ENCODE data around the gene NUP98.
"Not testable (repeated sequence)": the region's sequence is repeated elsewhere in the genome, so short reads cannot be mapped to it uniquely, and the experiment has no call there.

The NUP98 gene

DNA sequence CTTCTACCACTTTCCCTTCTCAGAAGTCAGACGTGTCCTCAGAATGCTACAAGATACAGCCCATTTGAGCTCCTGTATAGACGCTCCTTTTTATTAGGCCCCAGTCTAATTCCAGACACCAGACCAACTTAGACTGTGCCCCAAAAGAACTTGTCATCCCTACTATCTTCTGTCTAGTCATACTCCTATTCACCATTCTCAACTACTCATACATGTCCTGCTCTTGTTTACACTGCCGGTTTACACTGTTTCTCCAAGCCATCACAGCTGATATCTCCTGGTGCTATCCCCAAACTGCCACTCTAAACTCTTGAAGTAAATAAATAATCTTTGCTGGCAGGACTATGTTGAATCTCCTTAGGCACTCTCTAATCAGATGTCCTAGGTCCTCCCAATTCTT, 144.8 kb downstream of the NUP98 start:
- H3K27me3 ChIP-seq (ENCODE audit: insufficient read depth, low read length); H3K4me3 ChIP-seq (ENCODE audit: low read length); H3K27ac ChIP-seq (ENCODE audit: low read depth, low read length); H3K36me3 ChIP-seq (ENCODE audit: insufficient read depth, low read length); H3K9ac ChIP-seq (ENCODE audit: low read depth, low read length); H3K9me3 ChIP-seq (ENCODE audit: insufficient read depth, low read depth, low read length); H3K4me1 ChIP-seq (ENCODE audit: insufficient read depth, low read length): not testable (repeated sequence)
- 97% methylated on average over 2 of the region's 3 CpGs for WGBS

DNA sequence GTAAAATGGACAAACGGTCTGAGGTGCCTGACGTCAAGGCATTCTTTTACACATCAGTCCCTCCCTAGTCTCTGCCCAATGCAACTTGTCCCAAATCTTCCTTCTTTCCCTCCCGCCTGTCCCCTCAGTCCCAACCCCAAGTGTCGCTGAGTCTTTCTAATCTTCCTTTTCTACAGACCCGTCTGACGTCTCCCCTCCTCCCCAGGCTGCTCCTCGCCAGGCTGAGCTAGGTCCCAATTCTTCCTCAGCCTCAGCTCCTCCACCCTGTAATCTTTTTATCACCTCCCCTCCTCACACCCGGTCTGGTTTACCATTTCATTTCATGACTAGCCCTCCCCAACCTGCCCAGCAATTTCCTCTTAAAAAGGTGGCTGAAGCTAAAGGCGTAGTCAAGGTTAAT, 148.0 kb downstream of the NUP98 start:
- not testable (repeated sequence) for H3K9me3 ChIP-seq (ENCODE audit: insufficient read depth, low read depth, low read length)
- 59% methylated on average over 9 of the region's 9 CpGs for WGBS

DNA sequence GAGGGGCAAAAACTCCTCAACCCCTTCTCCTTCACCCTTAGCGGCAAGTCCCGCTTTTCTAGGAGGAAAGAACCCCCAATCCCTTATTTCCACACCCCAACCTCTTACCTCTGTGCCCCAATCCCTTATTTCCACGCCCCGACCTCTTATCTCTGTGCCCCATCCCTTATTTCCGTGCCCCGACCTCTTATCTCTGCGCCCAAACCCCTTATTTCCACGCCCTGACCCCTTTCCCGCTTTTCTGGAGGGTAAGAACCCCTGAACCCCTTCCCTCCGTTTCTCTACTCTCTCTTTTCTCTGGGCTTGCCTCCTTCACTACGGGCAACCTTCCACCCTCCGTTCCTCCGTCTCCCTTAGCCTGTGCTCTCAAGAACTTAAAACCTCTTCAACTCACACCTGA, 148.5 kb downstream of the NUP98 start:
- H3K9ac ChIP-seq (ENCODE audit: low read depth, low read length); H3K4me3 ChIP-seq (ENCODE audit: low read length); H3K9me3 ChIP-seq (ENCODE audit: insufficient read depth, low read depth, low read length); H3K36me3 ChIP-seq (ENCODE audit: insufficient read depth, low read length); H3K4me1 ChIP-seq (ENCODE audit: insufficient read depth, low read length); H3K27ac ChIP-seq (ENCODE audit: low read depth, low read length); H3K27me3 ChIP-seq (ENCODE audit: insufficient read depth, low read length): not testable (repeated sequence)
- 79% methylated on average over 13 of the region's 13 CpGs for WGBS

More for the DNA sequence above, 148.0 kb downstream of the NUP98 start:
- not testable (repeated sequence) for H3K36me3 ChIP-seq (ENCODE audit: insufficient read depth, low read length); H3K27me3 ChIP-seq (ENCODE audit: insufficient read depth, low read length); H3K9ac ChIP-seq (ENCODE audit: low read depth, low read length); H3K4me3 ChIP-seq (ENCODE audit: low read length); H3K4me1 ChIP-seq (ENCODE audit: insufficient read depth, low read length); H3K27ac ChIP-seq (ENCODE audit: low read depth, low read length)

DNA sequence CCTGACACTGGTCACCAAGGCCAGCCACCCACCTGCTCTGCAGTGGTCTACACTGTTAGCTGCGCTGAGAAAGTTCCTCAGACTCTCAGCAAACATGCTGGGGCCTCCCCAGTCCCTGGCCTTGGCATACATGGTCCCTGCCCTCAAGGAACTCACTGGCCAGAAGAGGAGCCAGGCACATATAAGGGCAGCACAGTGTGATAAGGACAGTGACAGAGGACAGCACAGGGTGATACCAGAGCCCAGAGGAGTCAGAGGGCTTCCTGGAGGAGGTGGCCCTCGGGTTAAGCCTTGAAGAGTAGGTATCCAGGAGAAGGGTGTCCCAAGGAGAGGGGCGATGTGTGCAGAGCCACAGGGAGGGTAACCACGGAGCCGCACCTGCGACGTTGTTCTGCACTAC, 151.8 kb downstream of the NUP98 start:
- 90% methylated on average over 7 of the region's 7 CpGs for WGBS
- Histone ChIP-seq H3K4me3 (ENCODE audit: low read length) (no peak overlapping the region), H3K27me3 (ENCODE audit: insufficient read depth, low read length) (peaks cover 5% of the 10 kb centered on the region; the same call in 1 of the 2 replicates), H3K9me3 (ENCODE audit: insufficient read depth, low read depth, low read length) (peaks cover 7% of the 10 kb centered on the region; the same call in 1 of the 2 replicates), H3K27ac (ENCODE audit: low read depth, low read length) (no peak overlapping the region), H3K9ac (ENCODE audit: low read depth, low read length) (no peak overlapping the region), H3K4me1 (ENCODE audit: insufficient read depth, low read length) (peaks cover 10% of the 10 kb centered on the region; the same call in 1 of the 2 replicates), H3K36me3 (ENCODE audit: insufficient read depth, low read length) (no peaks in the 10 kb centered on the region)

DNA sequence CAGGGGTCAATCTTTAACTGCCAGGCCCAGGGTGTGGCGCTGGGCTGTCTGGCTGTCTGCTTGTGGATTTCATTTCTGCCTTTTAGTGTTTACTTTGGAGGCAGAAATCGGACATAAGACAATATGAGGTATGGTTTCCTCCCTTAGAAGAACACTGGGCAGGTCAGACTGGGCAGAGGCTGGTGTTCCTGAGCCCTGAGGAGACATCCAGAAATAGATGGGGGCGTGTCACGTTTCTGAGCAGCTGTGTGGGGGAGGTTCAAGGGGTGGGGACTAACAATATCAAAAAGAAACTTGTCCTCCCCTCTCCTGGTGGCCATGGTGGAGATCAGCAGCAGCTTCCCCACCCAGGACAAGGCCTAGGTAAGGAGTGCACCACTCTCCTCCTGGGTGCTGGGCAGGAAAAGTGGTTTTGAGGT, 152.5 kb downstream of the NUP98 start, which contains the start of gene ART1:
ART1 (plus strand) TSS at position 312 of the 419 bp plus-strand sequence. CDS start 14,086 bp downstream, outside the sequence.
- WGBS = 95% methylated on average over 4 of the region's 4 CpGs
- Histone ChIP-seq H3K4me3 (ENCODE audit: low read length) (no peak within 1 kb of the TSS), H3K9me3 (ENCODE audit: insufficient read depth, low read depth, low read length) (peaks cover 7% of the 10 kb centered on the region; the same call in 1 of the 2 replicates), H3K27me3 (ENCODE audit: insufficient read depth, low read length) (peaks cover 5% of the 10 kb centered on the region; the same call in 1 of the 2 replicates), H3K9ac (ENCODE audit: low read depth, low read length) (no peak within 1 kb of the TSS), H3K36me3 (ENCODE audit: insufficient read depth, low read length) (no peaks in the 10 kb centered on the region), H3K27ac (ENCODE audit: low read depth, low read length) (no peak within 1 kb of the TSS), H3K4me1 (ENCODE audit: insufficient read depth, low read length) (peaks cover 10% of the 10 kb centered on the region; the same call in 1 of the 2 replicates)

DNA sequence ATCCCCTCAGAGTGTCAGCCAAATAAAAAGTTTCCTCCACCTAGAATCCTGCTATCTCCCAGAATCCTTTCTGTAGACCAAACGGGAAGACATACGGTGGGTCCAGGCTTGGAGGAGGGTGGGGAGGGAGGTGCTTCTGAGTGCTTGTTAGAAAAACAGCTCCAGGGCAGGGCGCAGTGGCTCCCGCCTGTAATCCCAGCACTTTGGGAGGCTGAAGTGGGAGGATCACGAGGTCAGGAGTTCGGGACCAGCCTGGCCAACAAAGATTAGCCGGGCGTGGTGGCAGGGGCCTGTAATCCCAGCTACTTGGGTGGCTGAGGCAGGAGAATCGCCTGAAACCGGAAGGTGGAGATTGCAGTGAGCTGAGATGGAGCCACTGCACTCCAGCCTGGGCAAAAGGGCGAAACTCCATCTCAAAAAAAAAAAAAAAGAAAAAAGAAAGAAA, 154.2 kb downstream of the NUP98 start:
- H3K4me1 ChIP-seq (ENCODE audit: insufficient read depth, low read length) = peaks cover 10% of the 10 kb centered on the region; the same call in 1 of the 2 replicates
- H3K27me3 ChIP-seq (ENCODE audit: insufficient read depth, low read length); H3K9me3 ChIP-seq (ENCODE audit: insufficient read depth, low read depth, low read length); H3K36me3 ChIP-seq (ENCODE audit: insufficient read depth, low read length): not testable (repeated sequence)
- H3K4me3 ChIP-seq (ENCODE audit: low read length) = peak overlapping the region; percentile 64
- peak overlapping the region; percentile 95; the same call in 1 of the 2 replicates for H3K27ac ChIP-seq (ENCODE audit: low read depth, low read length)
- WGBS = 43% methylated on average over 10 of the region's 11 CpGs
- peak overlapping the region; percentile 81; the same call in 1 of the 2 replicates for H3K9ac ChIP-seq (ENCODE audit: low read depth, low read length)

DNA sequence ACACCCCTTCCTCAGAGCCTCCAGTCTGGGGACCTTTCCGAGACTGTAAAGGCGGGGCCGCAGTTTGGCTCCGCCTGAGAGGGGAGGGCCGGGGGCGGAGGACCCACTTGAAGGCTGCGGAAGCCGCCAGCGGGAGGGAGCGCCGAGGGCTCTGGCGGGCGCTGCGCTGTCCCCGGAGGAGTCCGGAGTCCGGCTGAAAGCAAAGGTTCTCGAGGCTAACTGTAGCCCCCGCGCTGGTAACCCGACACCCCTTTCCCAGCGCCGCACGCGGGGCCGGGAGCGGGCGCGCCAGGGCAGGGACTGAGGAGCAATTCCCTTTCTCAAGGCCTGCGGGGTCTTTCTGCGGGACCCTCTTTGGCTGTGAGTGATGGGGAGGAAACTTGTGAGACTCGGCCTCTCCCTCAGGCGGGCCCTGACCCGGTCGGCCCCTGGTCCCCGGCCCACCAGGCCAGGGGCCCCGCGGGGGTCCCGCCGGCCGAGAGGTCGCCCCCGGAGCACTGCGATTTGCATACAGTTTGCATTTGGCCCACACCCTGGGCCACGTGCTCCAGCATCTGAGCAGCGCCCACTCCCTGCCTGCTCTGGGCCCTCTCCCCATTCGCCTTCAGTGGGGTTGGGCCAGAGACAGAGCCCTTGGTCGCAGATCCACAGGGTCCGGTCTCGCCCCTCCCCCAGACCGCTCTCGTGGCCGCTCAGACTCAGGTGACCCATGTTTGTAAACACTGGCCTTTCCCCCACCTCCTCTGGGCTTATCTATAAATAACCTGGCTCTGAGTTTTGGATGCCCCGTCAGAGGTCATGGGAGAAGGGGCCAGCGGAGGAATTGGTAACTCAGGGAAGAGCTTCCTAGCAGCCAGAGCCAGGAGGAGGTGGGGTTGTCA, 155.0 kb downstream of the NUP98 start:
- peaks cover 5% of the 10 kb centered on the region; the same call in 1 of the 2 replicates for H3K27me3 ChIP-seq (ENCODE audit: insufficient read depth, low read length)
- H3K4me3 ChIP-seq (ENCODE audit: low read length) = peak overlapping the region; percentile 64
- peak overlapping the region; percentile 95 for H3K27ac ChIP-seq (ENCODE audit: low read depth, low read length)
- H3K9ac ChIP-seq (ENCODE audit: low read depth, low read length) = peak overlapping the region; percentile 81
- WGBS = under 1% methylated on average over 55 of the region's 55 CpGs
- H3K36me3 ChIP-seq (ENCODE audit: insufficient read depth, low read length) = no peaks in the 10 kb centered on the region
- H3K4me1 ChIP-seq (ENCODE audit: insufficient read depth, low read length) = peaks cover 10% of the 10 kb centered on the region; the same call in 1 of the 2 replicates
- H3K9me3 ChIP-seq (ENCODE audit: insufficient read depth, low read depth, low read length) = peaks cover 7% of the 10 kb centered on the region; the same call in 1 of the 2 replicates

DNA sequence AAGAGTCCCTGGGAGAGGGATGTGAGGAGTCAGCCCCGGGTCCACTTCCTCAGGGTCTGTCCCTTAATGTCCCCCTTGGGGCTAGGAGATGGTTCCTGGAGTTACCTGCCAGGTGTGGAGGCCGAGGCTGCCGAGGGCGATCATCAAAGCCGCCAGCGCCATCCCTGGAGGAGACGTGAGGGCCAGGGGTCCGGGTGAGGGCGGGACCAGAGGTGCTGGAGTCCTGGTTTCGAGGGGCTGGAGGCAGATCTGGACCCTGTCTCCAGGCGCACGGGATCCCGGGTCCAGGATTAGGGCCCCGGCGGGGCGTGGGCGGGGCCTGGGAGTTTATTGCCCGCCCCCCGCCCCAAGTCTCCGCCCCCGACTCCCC, 155.7 kb downstream of the NUP98 start, which contains the start of gene ART5:
ART5 (minus strand) TSS at position 292 of the 370 bp plus-strand sequence; CDS start at position 162, 130 bp downstream.
- Histone ChIP-seq H3K4me3 (ENCODE audit: low read length) (peak within 1 kb of the TSS; percentile 64), H3K9me3 (ENCODE audit: insufficient read depth, low read depth, low read length) (peaks cover 7% of the 10 kb centered on the region; the same call in 1 of the 2 replicates), H3K4me1 (ENCODE audit: insufficient read depth, low read length) (peaks cover 10% of the 10 kb centered on the region; the same call in 1 of the 2 replicates), H3K36me3 (ENCODE audit: insufficient read depth, low read length) (no peaks in the 10 kb centered on the region), H3K27ac (ENCODE audit: low read depth, low read length) (peak within 1 kb of the TSS; percentile 95), H3K9ac (ENCODE audit: low read depth, low read length) (peak within 1 kb of the TSS; percentile 81), H3K27me3 (ENCODE audit: insufficient read depth, low read length) (peaks cover 5% of the 10 kb centered on the region; the same call in 1 of the 2 replicates)
- 6% methylated on average over 19 of the region's 21 CpGs for WGBS

DNA sequence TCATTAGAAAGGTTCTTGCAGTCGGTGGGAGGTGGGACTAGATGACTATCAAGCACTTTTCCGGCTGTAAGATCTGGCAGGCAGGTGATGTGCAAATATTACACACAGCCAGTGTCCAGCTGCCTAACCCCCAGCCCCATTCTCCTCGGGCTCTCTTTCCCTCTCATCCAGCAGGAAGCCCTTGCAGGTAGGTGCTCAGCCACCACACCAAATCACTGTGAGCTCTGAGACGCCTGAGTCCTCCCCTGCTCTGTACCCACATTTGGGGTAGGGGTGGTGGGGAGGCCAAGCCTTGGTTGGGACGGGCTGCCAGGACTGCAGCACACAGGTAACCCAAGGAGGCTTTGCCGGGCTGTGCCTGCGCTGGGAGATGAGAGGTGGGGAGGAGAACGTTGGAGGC, 156.2 kb downstream of the NUP98 start:
- peaks cover 10% of the 10 kb centered on the region; the same call in 1 of the 2 replicates for H3K4me1 ChIP-seq (ENCODE audit: insufficient read depth, low read length)
- 63% methylated on average over 8 of the region's 8 CpGs for WGBS
- peaks cover 7% of the 10 kb centered on the region; the same call in 1 of the 2 replicates for H3K9me3 ChIP-seq (ENCODE audit: insufficient read depth, low read depth, low read length)
- no peak overlapping the region; the same call in 1 of the 2 replicates for H3K9ac ChIP-seq (ENCODE audit: low read depth, low read length)
- peaks cover 5% of the 10 kb centered on the region; the same call in 1 of the 2 replicates for H3K27me3 ChIP-seq (ENCODE audit: insufficient read depth, low read length)
- H3K4me3 ChIP-seq (ENCODE audit: low read length) = peak overlapping the region; percentile 59
- H3K27ac ChIP-seq (ENCODE audit: low read depth, low read length) = no peak overlapping the region
- no peaks in the 10 kb centered on the region for H3K36me3 ChIP-seq (ENCODE audit: insufficient read depth, low read length)

DNA sequence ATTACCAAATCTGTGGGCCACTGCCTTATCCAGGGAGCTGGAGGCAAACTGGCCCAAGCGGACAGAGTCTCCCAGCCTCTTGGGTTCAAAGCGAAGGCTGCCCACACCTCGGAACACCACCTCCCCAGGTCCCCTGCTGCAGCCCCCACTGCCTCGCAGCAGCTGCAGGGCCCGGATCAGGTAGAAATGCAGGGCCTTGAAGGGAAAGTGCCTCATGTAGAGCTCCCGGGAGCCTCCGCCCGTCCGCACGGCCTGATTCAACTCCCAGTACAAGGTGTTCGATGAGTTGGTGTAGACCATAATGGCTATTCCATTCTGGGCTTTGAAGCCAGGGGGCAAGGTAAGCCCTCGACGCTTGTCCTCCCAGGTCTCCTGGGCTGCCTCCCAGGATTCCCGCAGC, 157.5 kb downstream of the NUP98 start:
- Histone ChIP-seq H3K9ac (ENCODE audit: low read depth, low read length) (no peak overlapping the region), H3K4me3 (ENCODE audit: low read length) (no peak overlapping the region), H3K27me3 (ENCODE audit: insufficient read depth, low read length) (peaks cover 5% of the 10 kb centered on the region; the same call in 1 of the 2 replicates), H3K9me3 (ENCODE audit: insufficient read depth, low read depth, low read length) (peaks cover 7% of the 10 kb centered on the region; the same call in 1 of the 2 replicates), H3K27ac (ENCODE audit: low read depth, low read length) (no peak overlapping the region), H3K36me3 (ENCODE audit: insufficient read depth, low read length) (no peaks in the 10 kb centered on the region), H3K4me1 (ENCODE audit: insufficient read depth, low read length) (peaks cover 10% of the 10 kb centered on the region; the same call in 1 of the 2 replicates)
- WGBS = 95% methylated on average over 14 of the region's 14 CpGs

DNA sequence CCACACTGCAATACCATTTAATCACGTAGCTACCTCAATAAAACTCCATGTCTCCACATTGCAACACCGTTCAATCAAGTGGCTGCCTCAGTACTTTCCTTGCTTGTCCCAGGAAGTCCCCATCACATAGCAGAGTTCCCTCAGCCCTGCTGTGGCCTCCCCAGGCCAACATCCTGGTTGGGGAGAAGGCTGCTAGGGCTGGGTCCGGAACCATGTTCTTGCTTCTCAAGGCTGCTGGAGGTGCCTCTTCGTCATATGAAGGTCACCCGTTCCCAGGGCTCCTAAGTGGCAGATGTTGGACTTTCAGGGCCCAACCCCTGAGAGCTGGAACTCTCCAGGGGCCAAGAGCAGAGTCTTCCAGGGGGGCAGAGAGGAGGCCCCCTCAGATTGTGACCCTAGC, 158.8 kb downstream of the NUP98 start:
- Histone ChIP-seq H3K27ac (ENCODE audit: low read depth, low read length) (no peak overlapping the region), H3K4me3 (ENCODE audit: low read length) (no peak overlapping the region), H3K9me3 (ENCODE audit: insufficient read depth, low read depth, low read length) (no peaks in the 10 kb centered on the region), H3K36me3 (ENCODE audit: insufficient read depth, low read length) (no peaks in the 10 kb centered on the region), H3K27me3 (ENCODE audit: insufficient read depth, low read length) (peaks cover 5% of the 10 kb centered on the region; the same call in 1 of the 2 replicates), H3K4me1 (ENCODE audit: insufficient read depth, low read length) (peaks cover 9% of the 10 kb centered on the region; the same call in 1 of the 2 replicates), H3K9ac (ENCODE audit: low read depth, low read length) (no peak overlapping the region)
- 88% methylated on average over 5 of the region's 5 CpGs for WGBS
